SIG-M5 (cell line): ENCODE results near the gene CDC23.
"Not testable (repeated sequence)": the region's sequence is repeated elsewhere in the genome, so short reads cannot be mapped to it uniquely, and the experiment has no call there.

Experiments used
- DNase-seq: peaks from one replicate; lab custom pipeline; 2025; lab: John Stamatoyannopoulos, UW

The CDC23 gene

GRCh38 chr5:138210985-138211384 lies 2.1 kb downstream of the CDC23 start:
- no peak for DNase-seq

- not testable (repeated sequence) for DNase-seq
These were observed 19.3 kb downstream of the CDC23 start for GRCh38 chr5:138193859-138194258.

GRCh38 chr5:138192826-138193225 lies 20.3 kb downstream of the CDC23 start:
- no peak for DNase-seq

GRCh38 chr5:138188626-138189025 lies 24.5 kb downstream of the CDC23 start:
- no peak for DNase-seq

- DNase-seq: no peak
These were observed 27.1 kb downstream of the CDC23 start for GRCh38 chr5:138186002-138186447.

GRCh38 chr5:138182808-138183207 lies 30.3 kb downstream of the CDC23 start:
- no peak for DNase-seq

- no peak for DNase-seq
These were observed 32.3 kb downstream of the CDC23 start for GRCh38 chr5:138180841-138181240.

- peak; percentile 43 for DNase-seq
These were observed 32.8 kb downstream of the CDC23 start for GRCh38 chr5:138180183-138180782.

GRCh38 chr5:138179277-138179857 lies 33.8 kb downstream of the CDC23 start:
- DNase-seq: no peak

- DNase-seq: peak; percentile 98
These were observed 34.4 kb downstream of the CDC23 start, which contains the start of the genes BRD8 and KIF20A for GRCh38 chr5:138178516-138179276. Gene BRD8 (minus strand): TSS chr5:138178630. CDS start chr5:138178614, 16 bp downstream. Gene KIF20A (plus strand): TSS chr5:138179112. CDS start chr5:138179681, 569 bp downstream.

GRCh38 chr5:138177941-138178515 lies 35.1 kb downstream of the CDC23 start:
- DNase-seq: no peak

GRCh38 chr5:138170299-138170698 lies 42.8 kb downstream of the CDC23 start:
- DNase-seq: no peak

- no peak for DNase-seq
These were observed 44.0 kb downstream of the CDC23 start for GRCh38 chr5:138169124-138169523.

GRCh38 chr5:138163721-138164120 lies 49.4 kb downstream of the CDC23 start:
- DNase-seq: no peak

- no peak for DNase-seq
These were observed 52.4 kb downstream of the CDC23 start for GRCh38 chr5:138160706-138161105.

- DNase-seq: no peak
These were observed 53.5 kb downstream of the CDC23 start for GRCh38 chr5:138159666-138160065.

GRCh38 chr5:138157626-138158025 lies 55.5 kb downstream of the CDC23 start:
- no peak for DNase-seq

- DNase-seq: not testable (repeated sequence)
These were observed 57.1 kb downstream of the CDC23 start for GRCh38 chr5:138155977-138156376.

- DNase-seq: no peak
These were observed 63.6 kb downstream of the CDC23 start for GRCh38 chr5:138149530-138149929.

GRCh38 chr5:138148811-138149210 lies 64.3 kb downstream of the CDC23 start:
- DNase-seq: no peak

GRCh38 chr5:138143578-138143977 lies 69.5 kb downstream of the CDC23 start:
- DNase-seq: not testable (repeated sequence)

- no peak for DNase-seq
These were observed 71.4 kb downstream of the CDC23 start for GRCh38 chr5:138141734-138142133.

GRCh38 chr5:138140268-138140667 lies 72.9 kb downstream of the CDC23 start:
- no peak for DNase-seq
